ENCODE data around the gene ZNF780A. TPM values are rescaled to one million over a fixed set of nuclear protein-coding genes. Genes with fewer than 3 reads are reported as not detected.
"Not testable (repeated sequence)": the region's sequence is repeated elsewhere in the genome, so short reads cannot be mapped to it uniquely, and the experiment has no call there.

ZNF780A gene
- 10 to 100 TPM; 13.2 to 17.9 TPM for total RNA-seq
- long read RNA-seq, donor 1, partial matches to known transcripts, result 0 of 3 reads
- long read RNA-seq, donor 1, other reads (novel, unspliced or antisense), result 1 of 3 reads
- long read RNA-seq, donor 2, result 0 reads

- peak; percentile 92 for DNase-seq (ENCODE audit: low spot score)
- intact Hi-C loops (cut with DNase I), result no loop called here
These were observed at the start of gene ZNF780A for GRCh38 chr19:40090241-40091204. ZNF780A (minus strand) TSS chr19:40090943; CDS start chr19:40084753, 6,190 bp downstream.

- intact Hi-C loops (cut with DNase I), result loop anchor here (2.0 to 5.0 kb wide), 2 partner anchors 78 to 83 kb away; partner anchors contain the start of gene TTC9B (in 1 of the 2)
- DNase-seq (ENCODE audit: low spot score), result no peak
These were observed 49.0 kb upstream of the ZNF780A start for GRCh38 chr19:40139533-40140287.

GRCh38 chr19:40136818-40137217 lies 46.1 kb upstream of the ZNF780A start:
- no peak for DNase-seq (ENCODE audit: low spot score)
- intact Hi-C loops (cut with DNase I), result loop anchor here in 1 of 2 donors (5.0 kb wide), 1 partner anchor 80 kb away; the partner anchor contains the start of gene TTC9B

GRCh38 chr19:40134866-40135265 lies 44.1 kb upstream of the ZNF780A start:
- no peak for DNase-seq (ENCODE audit: low spot score)
- intact Hi-C loops (cut with DNase I), result loop anchor here in 1 of 2 donors (5.0 kb wide), 1 partner anchor 82 kb away; the partner anchor contains the start of gene TTC9B

GRCh38 chr19:40133491-40133890 lies 42.7 kb upstream of the ZNF780A start:
- intact Hi-C loops (cut with DNase I), result no loop called here
- DNase-seq (ENCODE audit: low spot score), result no peak

- DNase-seq (ENCODE audit: low spot score), result no peak
- intact Hi-C loops (cut with DNase I), result no loop called here
These were observed 39.3 kb upstream of the ZNF780A start for GRCh38 chr19:40130013-40130412.

- intact Hi-C loops (cut with DNase I), result no loop called here
- DNase-seq (ENCODE audit: low spot score), result no peak
These were observed 38.7 kb upstream of the ZNF780A start for GRCh38 chr19:40129425-40129824.

GRCh38 chr19:40128991-40129390 lies 38.2 kb upstream of the ZNF780A start:
- no peak for DNase-seq (ENCODE audit: low spot score)
- intact Hi-C loops (cut with DNase I), result no loop called here

GRCh38 chr19:40119380-40119779 lies 28.6 kb upstream of the ZNF780A start:
- intact Hi-C loops (cut with DNase I), result no loop called here
- DNase-seq (ENCODE audit: low spot score), result no peak

GRCh38 chr19:40118638-40119037 lies 27.9 kb upstream of the ZNF780A start:
- DNase-seq (ENCODE audit: low spot score); intact Hi-C loops (cut with DNase I): not testable (repeated sequence)

GRCh38 chr19:40116075-40116474 lies 25.3 kb upstream of the ZNF780A start:
- intact Hi-C loops (cut with DNase I), result no loop called here
- DNase-seq (ENCODE audit: low spot score), result no peak

- intact Hi-C loops (cut with DNase I); DNase-seq (ENCODE audit: low spot score): not testable (repeated sequence)
These were observed 23.4 kb upstream of the ZNF780A start for GRCh38 chr19:40114119-40114518.

GRCh38 chr19:40112271-40112670 lies 21.5 kb upstream of the ZNF780A start:
- DNase-seq (ENCODE audit: low spot score); intact Hi-C loops (cut with DNase I): not testable (repeated sequence)

GRCh38 chr19:40110570-40110969 lies 19.8 kb upstream of the ZNF780A start:
- intact Hi-C loops (cut with DNase I), result no loop called here
- no peak for DNase-seq (ENCODE audit: low spot score)

GRCh38 chr19:40104754-40105153 lies 14.0 kb upstream of the ZNF780A start:
- intact Hi-C loops (cut with DNase I), result no loop called here

GRCh38 chr19:40103600-40103999 lies 12.9 kb upstream of the ZNF780A start:
- DNase-seq (ENCODE audit: low spot score), result no peak
- intact Hi-C loops (cut with DNase I), result no loop called here

More at GRCh38 chr19:40104754-40105153, 14.0 kb upstream of the ZNF780A start:
- DNase-seq (ENCODE audit: low spot score), result no peak

- no peak for DNase-seq (ENCODE audit: low spot score)
- intact Hi-C loops (cut with DNase I), result no loop called here
These were observed 11.1 kb upstream of the ZNF780A start for GRCh38 chr19:40101813-40102212.

GRCh38 chr19:40093416-40093815 lies 2.7 kb upstream of the ZNF780A start:
- intact Hi-C loops (cut with DNase I), result no loop called here
- no peak for DNase-seq (ENCODE audit: low spot score)

- no peak for DNase-seq (ENCODE audit: low spot score)
- intact Hi-C loops (cut with DNase I), result no loop called here
These were observed 724 bp upstream of the ZNF780A start for GRCh38 chr19:40091205-40092129.

Measured in posterior vena cava (tissue), 2 donors.